DOHH2 (cell line): ENCODE measurements around the gene MKRN2OS.

ENCODE experiments used
- H3F3A ChIP-seq: fragments of 200-600 bp; sonication (generic), shearing (Covaris generic); 2 replicates; pipeline ENCODE4 v1.6.0; 2016; ENCODE audit warnings: antibody characterized with exemption, mild to moderate bottlenecking; ENCODE audit not compliant: control insufficient read depth, insufficient read depth
- H3K27ac ChIP-seq: fragments of 200-600 bp; sonication (generic); 2 replicates; pipeline ENCODE4 v1.5.1; 2014; ENCODE audit warnings: low read depth, mild to moderate bottlenecking, low read length, moderate library complexity
- H3K27me3 ChIP-seq: fragments of 200-600 bp; sonication (generic); 2 replicates; pipeline ENCODE4 v1.6.1; 2014; ENCODE audit warnings: mild to moderate bottlenecking, low read length, mixed read lengths; ENCODE audit not compliant: control insufficient read depth
- H3K36me3 ChIP-seq: fragments of 200-600 bp; sonication (generic); 2 replicates; pipeline ENCODE4 v1.6.1; 2014; ENCODE audit warnings: mild to moderate bottlenecking, low read length, moderate library complexity, mixed read lengths; ENCODE audit not compliant: control insufficient read depth
- H3K4me1 ChIP-seq: fragments of 200-600 bp; sonication (generic); 2 replicates; pipeline ENCODE4 v1.6.1; 2014; ENCODE audit warnings: mild to moderate bottlenecking, low read length, mixed read lengths; ENCODE audit not compliant: control insufficient read depth
- H3K4me2 ChIP-seq: fragments of 200-600 bp; sonication (generic); 2 replicates; pipeline ENCODE4 v1.6.0; 2014; ENCODE audit warnings: mild to moderate bottlenecking, low read length, moderate library complexity
- H3K4me3 ChIP-seq: fragments of 200-600 bp; sonication (generic); 2 replicates; pipeline ENCODE4 v1.5.1; 2014; ENCODE audit warnings: mild to moderate bottlenecking, low read length, mixed read lengths
- H3K79me2 ChIP-seq: fragments of 200-600 bp; sonication (generic); 2 replicates; pipeline ENCODE4 v1.6.1; 2014; ENCODE audit warnings: mild to moderate bottlenecking, low read length, mixed read lengths; ENCODE audit not compliant: control insufficient read depth
- H3K9me2 ChIP-seq: fragments of 200-600 bp; sonication (generic); replicated peaks from 2 replicates; pipeline ENCODE4 v1.6.1; 2014; ENCODE audit warnings: mild to moderate bottlenecking, low read length, mixed read lengths; ENCODE audit not compliant: control insufficient read depth
- H3K9me3 ChIP-seq: fragments of 200-600 bp; sonication (generic); 2 replicates; pipeline ENCODE4 v1.6.1; 2014; ENCODE audit warnings: antibody characterized with exemption, low read length, mixed read lengths; ENCODE audit not compliant: control insufficient read depth, insufficient read depth
- H4K20me1 ChIP-seq: fragments of 200-600 bp; sonication (generic); 2 replicates; pipeline ENCODE4 v1.6.0; 2014; ENCODE audit warnings: low read depth, mild to moderate bottlenecking, antibody characterized with exemption, low read length, moderate library complexity; ENCODE audit not compliant: control insufficient read depth, insufficient read depth
- EZH2phosphoT487 ChIP-seq: fragments of 200-600 bp; sonication (generic); IDR thresholded peaks from 2 replicates; pipeline ENCODE4 v1.6.1; 2017; ENCODE audit warnings: borderline replicate concordance, mild to moderate bottlenecking, antibody characterized with exemption, low read length, moderate library complexity, mixed read lengths
- TF ChIP-seq, protein P1 (sequence below): fragments of 200-600 bp; sonication (generic); IDR thresholded peaks from one replicate; pipeline ENCODE4 v1.5.1; 2014; ENCODE audit warnings: antibody characterized with exemption, mild to moderate bottlenecking, low read depth, low read length; ENCODE audit not compliant: poor library complexity, severe bottlenecking

MKRN2OS gene, protein sequence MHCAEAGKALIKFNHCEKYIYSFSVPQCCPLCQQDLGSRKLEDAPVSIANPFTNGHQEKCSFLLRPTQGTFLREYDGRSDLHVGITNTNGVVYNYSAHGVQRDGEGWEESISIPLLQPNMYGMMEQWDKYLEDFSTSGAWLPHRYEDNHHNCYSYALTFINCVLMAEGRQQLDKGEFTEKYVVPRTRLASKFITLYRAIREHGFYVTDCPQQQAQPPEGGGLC

DNA sequence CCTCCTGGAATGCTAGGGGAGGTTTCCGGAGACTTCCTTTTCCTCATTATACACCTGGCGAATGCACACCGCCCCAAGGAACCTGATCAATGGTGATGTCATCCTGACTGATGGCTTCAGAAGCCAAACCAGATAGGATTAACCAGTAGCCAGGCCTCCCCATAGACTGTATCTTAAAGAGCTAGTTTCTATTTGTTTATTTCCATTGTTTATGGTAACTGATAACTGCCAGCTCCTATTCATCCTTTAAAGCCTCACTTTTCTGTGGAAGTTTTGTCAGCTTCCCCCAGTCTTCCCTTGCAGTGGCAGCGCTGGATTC, at the start of gene MKRN2OS:
MKRN2OS (minus strand) TSS at position 27 of the 319 bp plus-strand sequence. CDS start 35 bp downstream, outside the sequence.
- no peaks in the 10 kb centered on the region for H4K20me1 ChIP-seq
- H3K4me1 ChIP-seq, result no peaks in the 10 kb centered on the region
- H3K36me3 ChIP-seq, result no peaks in the 10 kb centered on the region; the same call in 1 of the 2 replicates
- H3K27me3 ChIP-seq, result no peaks in the 10 kb centered on the region
- H3F3A ChIP-seq, result 0 out of 2 replicates have a peak, but pooled peaks cover 2% of the 10 kb centered on the region
- no peaks in the 10 kb centered on the region for H3K9me2 ChIP-seq
- no peak within 1 kb of the TSS for H3K27ac ChIP-seq
- no peak within 1 kb of the TSS for H3K4me2 ChIP-seq
- no peak within 1 kb of the TSS for H3K4me3 ChIP-seq
- no peak for TF ChIP-seq EZH2phosphoT487
- TF ChIP-seq, protein P1, sequence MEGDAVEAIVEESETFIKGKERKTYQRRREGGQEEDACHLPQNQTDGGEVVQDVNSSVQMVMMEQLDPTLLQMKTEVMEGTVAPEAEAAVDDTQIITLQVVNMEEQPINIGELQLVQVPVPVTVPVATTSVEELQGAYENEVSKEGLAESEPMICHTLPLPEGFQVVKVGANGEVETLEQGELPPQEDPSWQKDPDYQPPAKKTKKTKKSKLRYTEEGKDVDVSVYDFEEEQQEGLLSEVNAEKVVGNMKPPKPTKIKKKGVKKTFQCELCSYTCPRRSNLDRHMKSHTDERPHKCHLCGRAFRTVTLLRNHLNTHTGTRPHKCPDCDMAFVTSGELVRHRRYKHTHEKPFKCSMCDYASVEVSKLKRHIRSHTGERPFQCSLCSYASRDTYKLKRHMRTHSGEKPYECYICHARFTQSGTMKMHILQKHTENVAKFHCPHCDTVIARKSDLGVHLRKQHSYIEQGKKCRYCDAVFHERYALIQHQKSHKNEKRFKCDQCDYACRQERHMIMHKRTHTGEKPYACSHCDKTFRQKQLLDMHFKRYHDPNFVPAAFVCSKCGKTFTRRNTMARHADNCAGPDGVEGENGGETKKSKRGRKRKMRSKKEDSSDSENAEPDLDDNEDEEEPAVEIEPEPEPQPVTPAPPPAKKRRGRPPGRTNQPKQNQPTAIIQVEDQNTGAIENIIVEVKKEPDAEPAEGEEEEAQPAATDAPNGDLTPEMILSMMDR, result no peak
- H3K79me2 ChIP-seq, result no peaks in the 10 kb centered on the region
- H3K9me3 ChIP-seq, result no peaks in the 10 kb centered on the region

- no peaks in the 10 kb centered on the region for H3K9me2 ChIP-seq
- peaks cover 83% of the 10 kb centered on the region for H3K36me3 ChIP-seq
These were observed 48.2 kb upstream of the MKRN2OS start for GRCh38 chr3:12593473-12593872.

GRCh38 chr3:12591997-12592715, 46.9 kb upstream of the MKRN2OS start:
- TF ChIP-seq EZH2phosphoT487, result no peak
- TF ChIP-seq, protein P1, result no peak
- Histone ChIP-seq H3K27me3 (no peaks in the 10 kb centered on the region), H3K4me1 (no peaks in the 10 kb centered on the region), H3K79me2 (no peaks in the 10 kb centered on the region), H3K36me3 (peaks cover 83% of the 10 kb centered on the region), H3K27ac (no peak overlapping the region), H3K9me2 (no peaks in the 10 kb centered on the region), H3K4me2 (no peak overlapping the region), H3K4me3 (no peak overlapping the region), H3F3A (peaks cover 7% of the 10 kb centered on the region), H3K9me3 (no peaks in the 10 kb centered on the region), H4K20me1 (no peaks in the 10 kb centered on the region)

More at GRCh38 chr3:12593473-12593872, 48.2 kb upstream of the MKRN2OS start:
- Histone ChIP-seq H3K4me2 (no peak overlapping the region), H3K79me2 (no peaks in the 10 kb centered on the region), H3K27me3 (no peaks in the 10 kb centered on the region), H3K27ac (no peak overlapping the region), H3F3A (0 out of 2 replicates have a peak, but pooled peaks cover 2% of the 10 kb centered on the region), H4K20me1 (no peaks in the 10 kb centered on the region), H3K4me3 (no peak overlapping the region), H3K9me3 (no peaks in the 10 kb centered on the region), H3K4me1 (no peaks in the 10 kb centered on the region)
- TF ChIP-seq, protein P1, result no peak
- no peak for TF ChIP-seq EZH2phosphoT487
